Natural killer cell treated with Interleukin-12 subunit alpha and Interleukin-12 subunit beta and Interleukin-15 and Interleukin-18, amount 100 ng/mL, for 72 hours (primary cell): Measurements from ENCODE around the gene HSD17B3. TPM values are rescaled to one million over a fixed set of nuclear protein-coding genes. Genes with fewer than 3 reads are reported as not detected.

Experiments
- ATAC-seq, 2 donors: fragments of 150-1000 bp; cut with Tn5 transposase in 1 of 2; sonication (Bioruptor Pico), chemical (Tn5 transposase) in 1 of 2; 2 replicates each; pipeline ENCODE4 v1.10.0; 2021
- DNase-seq: peaks from one replicate; pipeline ENCODE4 v3.0.0; 2022; ENCODE audit warnings: low spot score
- H3K27ac Mint-ChIP-seq, 2 donors: 1 replicate in 1 of 2; 2 replicates in 1 of 2; pipeline ENCODE4 v1.8.0; 2022; ENCODE audit warnings: mixed read lengths in 2 of 2, mild to moderate bottlenecking in 1 of 2, moderate library complexity in 1 of 2
- H3K27me3 Mint-ChIP-seq, 2 donors: 1 replicate in 1 of 2; 2 replicates in 1 of 2; pipeline ENCODE4 v1.8.0; 2022; ENCODE audit warnings: mixed read lengths in 2 of 2
- H3K36me3 Mint-ChIP-seq: one replicate; pipeline ENCODE4 v1.8.0; 2022; ENCODE audit warnings: mixed read lengths
- H3K4me1 Mint-ChIP-seq, 2 donors: 1 replicate in 1 of 2; 2 replicates in 1 of 2; pipeline ENCODE4 v1.8.0; 2022; ENCODE audit warnings: low read depth in 2 of 2, mixed read lengths in 2 of 2, mild to moderate bottlenecking in 1 of 2
- H3K4me3 Mint-ChIP-seq: one replicate; pipeline ENCODE4 v1.8.0; 2022; ENCODE audit warnings: mixed read lengths
- H3K9me3 Mint-ChIP-seq: 2 replicates; pipeline ENCODE4 v1.8.0; 2022; ENCODE audit warnings: mixed read lengths
- total RNA-seq, 2 donors: library from RNA; stranded (reverse); gene quantifications; one replicate each; pipeline ENCODE4 v1.2.3, GENCODE V29; 2022

The HSD17B3 gene
- total RNA-seq, 2 donors from 2014 or later = not detected

DNA sequence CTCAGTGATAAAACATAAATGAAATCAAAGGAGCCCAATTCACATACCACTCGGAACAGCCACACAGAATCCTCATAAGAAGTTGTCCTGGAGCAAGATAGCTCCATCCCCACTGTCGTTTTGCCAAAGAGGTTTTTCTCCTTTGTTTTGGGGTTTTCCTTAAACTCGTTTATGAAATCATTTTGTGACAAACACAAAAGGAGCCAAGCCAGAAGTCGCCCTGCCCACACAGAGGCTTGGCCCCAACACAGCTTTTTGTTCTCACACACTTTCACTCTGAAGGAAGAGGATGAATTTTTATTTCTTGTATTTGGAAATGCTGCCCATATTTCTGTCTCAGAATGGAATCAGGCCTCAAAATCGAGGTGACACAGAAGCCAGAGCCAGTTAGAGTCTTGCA lies 113.4 kb downstream of the HSD17B3 start:
- peaks cover 7% of the 10 kb centered on the region for H3K36me3 Mint-ChIP-seq
- no peak overlapping the region for H3K27ac Mint-ChIP-seq
- peaks cover 5% of the 10 kb centered on the region for H3K9me3 Mint-ChIP-seq
- peaks cover 14 to 37% of the 10 kb centered on the region in 2 donors for H3K27me3 Mint-ChIP-seq
- H3K4me3 Mint-ChIP-seq = no peak overlapping the region
- peaks cover 0 to 4% of the 10 kb centered on the region in 2 donors for H3K4me1 Mint-ChIP-seq
- ATAC-seq (no peak), DNase-seq (no peak)

DNA sequence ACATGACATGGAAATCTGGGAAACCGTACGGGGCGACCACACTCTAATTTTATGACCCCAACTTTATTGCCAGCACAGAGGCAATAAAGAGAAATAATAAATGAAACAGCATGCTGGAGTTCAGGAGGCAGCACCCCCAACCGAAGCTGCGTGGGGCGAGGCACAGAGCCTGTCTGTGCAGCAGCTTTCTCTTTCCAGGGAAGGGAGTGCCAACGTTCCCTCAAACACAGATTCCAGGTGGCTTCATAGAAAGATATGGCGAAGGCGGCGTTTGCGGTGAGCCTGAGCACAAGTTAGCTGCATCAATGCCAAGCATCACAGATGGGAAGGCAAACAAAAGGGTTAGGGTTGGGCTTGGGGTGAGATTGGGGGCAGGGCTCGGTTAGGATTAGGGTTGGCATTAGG lies 114.8 kb downstream of the HSD17B3 start:
- DNase-seq (no peak), ATAC-seq (no peak)
- Mint-ChIP-seq H3K9me3 (peaks cover 5% of the 10 kb centered on the region), H3K4me3 (no peak overlapping the region), H3K27me3 (peaks cover 20 to 42% of the 10 kb centered on the region in 2 donors), H3K27ac (no peak overlapping the region), H3K36me3 (peaks cover 7% of the 10 kb centered on the region), H3K4me1 (peaks cover 0 to 7% of the 10 kb centered on the region in 2 donors)

DNA sequence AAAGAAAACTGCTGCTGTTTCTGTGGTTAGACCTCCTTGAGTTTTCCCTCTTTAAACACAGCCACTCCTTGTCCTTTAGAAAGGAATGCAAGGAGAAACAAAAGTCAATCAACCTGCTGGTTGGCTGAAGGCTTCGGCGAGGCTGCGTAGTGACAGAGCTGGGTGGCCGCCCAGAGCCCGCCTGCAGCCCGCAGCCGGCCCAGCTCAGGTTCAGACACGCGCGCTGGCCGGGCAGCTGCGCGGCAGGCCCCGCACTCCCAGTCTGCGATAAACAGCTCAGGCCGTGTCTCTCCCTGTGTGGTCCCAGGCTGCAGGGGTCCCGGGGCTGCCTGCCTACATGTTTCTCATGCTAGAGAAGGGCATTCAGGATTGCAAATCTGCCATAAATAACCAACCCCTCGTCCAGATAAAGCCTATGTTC lies 115.4 kb downstream of the HSD17B3 start:
- Mint-ChIP-seq H3K9me3 (peaks cover 5% of the 10 kb centered on the region), H3K27me3 (peaks cover 14 to 42% of the 10 kb centered on the region in 2 donors), H3K4me1 (peaks cover 0 to 7% of the 10 kb centered on the region in 2 donors), H3K4me3 (no peak overlapping the region), H3K27ac (no peak overlapping the region), H3K36me3 (peaks cover 7% of the 10 kb centered on the region)
- DNase-seq = no peak
- no peak for ATAC-seq

DNA sequence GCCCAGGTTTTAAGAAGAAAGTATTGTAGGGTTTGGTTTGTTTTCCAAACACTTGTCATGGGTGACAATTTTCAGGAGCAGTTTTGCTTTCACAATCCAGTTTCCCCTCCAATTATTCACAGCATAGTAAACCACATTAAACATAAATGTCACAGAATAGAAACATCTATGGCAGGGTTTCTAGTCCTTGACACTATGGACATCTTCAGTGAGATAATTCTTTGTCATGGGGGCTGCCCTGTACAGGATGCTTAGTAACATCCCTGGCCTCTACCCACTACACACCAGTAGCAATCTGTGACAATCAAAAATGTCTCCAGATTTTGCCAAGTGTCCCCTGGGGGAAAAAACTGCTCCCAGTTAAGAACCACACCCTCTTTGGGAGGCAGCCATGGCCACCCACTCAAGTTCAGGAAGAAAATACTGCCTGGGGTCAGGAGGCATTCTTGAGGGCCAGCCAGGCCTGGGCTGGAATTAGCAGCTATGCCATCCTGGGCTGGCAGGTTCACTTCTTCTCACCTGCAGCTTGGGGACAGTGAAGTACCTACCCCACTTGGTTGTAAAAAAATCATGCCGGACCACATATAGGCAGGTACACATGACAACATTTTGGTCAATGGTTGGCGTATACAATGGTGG lies 116.3 kb downstream of the HSD17B3 start:
- ATAC-seq = no peak
- Mint-ChIP-seq H3K27me3 (peaks cover 22 to 41% of the 10 kb centered on the region in 2 donors), H3K4me1 (peaks cover 0 to 7% of the 10 kb centered on the region in 2 donors), H3K36me3 (peaks cover 2% of the 10 kb centered on the region), H3K27ac (no peak overlapping the region), H3K9me3 (peaks cover under 1% of the 10 kb centered on the region), H3K4me3 (no peak overlapping the region)
- DNase-seq = no peak

Other genes starting within 250 kb of the HSD17B3 start
- 10 to 100 TPM in 1 of 2 donors, 1 to 10 TPM in 1; 4.2 to 12.9 TPM for gene SLC35D2, start 81.5 kb upstream of the HSD17B3 start, total RNA-seq
- 10 to 100 TPM; 12.8 to 26.3 TPM for gene ZNF367, start 116.2 kb upstream of the HSD17B3 start, total RNA-seq
- gene HABP4, start 148.0 kb upstream of the HSD17B3 start, total RNA-seq = 10 to 100 TPM in 1 of 2 donors, 1 to 10 TPM in 1; 3.0 to 11.5 TPM